Fibroblast of villous mesenchyme (primary cell): Measurements from ENCODE around the gene WDR70. TPM values are rescaled to one million over a fixed set of nuclear protein-coding genes. Genes with fewer than 3 reads are reported as not detected.

Experiments
- DNase-seq: peaks from one replicate; pipeline ENCODE4 v3.0.0-alpha.2; 2010; ENCODE audit warnings: low read depth
- H3K4me3 ChIP-seq: 2 replicates; pipeline ENCODE4 v1.5.1; 2011; ENCODE audit warnings: low read depth, mild to moderate bottlenecking, low read length
- total RNA-seq: library from RNA; depleted of rRNA; stranded (reverse); fragments of >200 nt; gene quantifications from 2 replicates; pipeline ENCODE4 v1.2.3, GENCODE V29; 2012
- TF ChIP-seq, protein P1 (sequence below): IDR thresholded peaks from 2 replicates; pipeline ENCODE4 v1.5.1; 2012; ENCODE audit warnings: low read depth, mild to moderate bottlenecking, low read length; ENCODE audit not compliant: insufficient read depth

WDR70 gene
- total RNA-seq, 1 donor, result 29.4 TPM

DNA sequence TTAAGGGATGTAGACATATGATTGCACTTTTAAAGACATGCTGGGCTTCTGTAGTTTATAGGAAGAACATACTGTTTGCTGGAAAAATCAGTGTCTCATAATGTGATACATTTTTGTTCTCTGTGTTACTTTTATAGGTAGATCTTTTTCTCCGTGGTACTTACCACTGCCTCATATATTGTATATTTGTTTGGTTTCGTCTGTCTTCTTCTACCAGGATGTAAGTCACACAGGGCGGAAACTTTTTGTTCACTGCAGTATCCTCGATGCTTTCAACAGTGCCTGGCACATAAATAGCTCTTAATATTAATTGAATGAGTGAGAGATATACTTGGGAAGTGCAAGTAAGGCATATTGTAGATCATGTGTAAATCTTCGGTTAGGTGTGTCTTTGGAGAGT lies 325.3 kb downstream of the WDR70 start:
- no peak for DNase-seq
- TF ChIP-seq, protein P1, sequence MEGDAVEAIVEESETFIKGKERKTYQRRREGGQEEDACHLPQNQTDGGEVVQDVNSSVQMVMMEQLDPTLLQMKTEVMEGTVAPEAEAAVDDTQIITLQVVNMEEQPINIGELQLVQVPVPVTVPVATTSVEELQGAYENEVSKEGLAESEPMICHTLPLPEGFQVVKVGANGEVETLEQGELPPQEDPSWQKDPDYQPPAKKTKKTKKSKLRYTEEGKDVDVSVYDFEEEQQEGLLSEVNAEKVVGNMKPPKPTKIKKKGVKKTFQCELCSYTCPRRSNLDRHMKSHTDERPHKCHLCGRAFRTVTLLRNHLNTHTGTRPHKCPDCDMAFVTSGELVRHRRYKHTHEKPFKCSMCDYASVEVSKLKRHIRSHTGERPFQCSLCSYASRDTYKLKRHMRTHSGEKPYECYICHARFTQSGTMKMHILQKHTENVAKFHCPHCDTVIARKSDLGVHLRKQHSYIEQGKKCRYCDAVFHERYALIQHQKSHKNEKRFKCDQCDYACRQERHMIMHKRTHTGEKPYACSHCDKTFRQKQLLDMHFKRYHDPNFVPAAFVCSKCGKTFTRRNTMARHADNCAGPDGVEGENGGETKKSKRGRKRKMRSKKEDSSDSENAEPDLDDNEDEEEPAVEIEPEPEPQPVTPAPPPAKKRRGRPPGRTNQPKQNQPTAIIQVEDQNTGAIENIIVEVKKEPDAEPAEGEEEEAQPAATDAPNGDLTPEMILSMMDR, result no peak
- no peak overlapping the region for H3K4me3 ChIP-seq

DNA sequence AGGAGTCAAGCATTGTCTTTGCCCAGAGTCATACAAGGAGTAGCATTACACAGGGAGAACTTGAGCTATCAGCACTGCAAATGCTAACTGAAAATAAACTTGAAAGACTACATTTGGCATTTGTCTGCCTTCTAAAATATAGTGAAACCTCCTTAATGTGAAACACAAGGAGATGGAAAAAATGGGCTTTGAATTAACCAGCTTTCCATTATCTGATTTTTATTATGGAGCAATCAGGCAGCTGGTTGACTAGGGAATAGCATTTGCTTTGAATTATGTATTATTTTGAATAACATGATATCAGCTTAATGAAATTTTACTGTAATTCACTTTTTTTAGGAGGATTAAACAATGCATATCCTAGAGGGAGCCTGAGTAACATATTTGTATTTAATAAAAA lies 329.9 kb downstream of the WDR70 start:
- no peak overlapping the region for H3K4me3 ChIP-seq
- TF ChIP-seq, protein P1, result no peak
- DNase-seq, result no peak

DNA sequence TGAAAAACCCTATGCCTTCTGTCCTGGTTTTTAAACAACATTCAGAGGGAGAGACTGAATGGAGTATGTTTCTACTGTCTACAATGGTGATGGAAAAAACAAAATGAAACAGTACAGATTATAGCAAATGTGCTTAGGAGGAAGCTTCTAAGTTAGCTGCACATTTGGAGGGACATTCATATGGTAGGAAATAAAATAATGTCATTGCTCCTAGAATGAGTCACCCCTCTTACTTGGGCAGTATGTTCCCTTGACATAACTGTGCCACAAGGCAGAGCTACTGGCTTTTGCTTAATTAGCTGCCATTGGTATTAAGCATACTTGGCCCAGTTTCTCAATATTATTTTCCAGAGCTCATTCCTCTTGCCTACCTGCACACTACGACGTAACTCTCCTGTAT lies 331.8 kb downstream of the WDR70 start:
- DNase-seq, result no peak
- H3K4me3 ChIP-seq, result no peak overlapping the region
- TF ChIP-seq, protein P1, result no peak

DNA sequence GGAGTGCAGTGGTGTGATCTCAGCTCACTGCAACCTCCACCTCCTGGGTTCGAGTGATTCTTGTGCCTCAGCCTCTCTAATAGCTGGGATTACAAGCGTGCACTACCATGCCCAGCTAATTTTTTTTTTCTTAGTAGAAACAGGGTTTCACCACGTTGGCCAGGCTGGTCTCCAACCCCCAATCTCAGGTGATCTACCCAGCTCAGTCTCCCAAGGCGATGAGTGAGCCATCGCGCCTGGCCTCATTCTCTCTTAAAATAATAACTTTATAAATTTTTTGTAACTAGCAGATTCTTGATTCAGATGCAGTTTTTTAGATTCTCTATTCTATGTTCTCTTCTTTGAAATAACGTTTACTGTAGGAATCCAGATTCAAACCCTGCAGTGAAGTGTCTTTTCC lies 333.6 kb downstream of the WDR70 start:
- no peak for DNase-seq
- TF ChIP-seq, protein P1, result no peak

GRCh38 chr5:37714756-37715155 lies 335.6 kb downstream of the WDR70 start:
- H3K4me3 ChIP-seq, result no peak overlapping the region
- DNase-seq, result no peak
- TF ChIP-seq, protein P1, result no peak

More for the DNA sequence above, 333.6 kb downstream of the WDR70 start:
- no peak overlapping the region for H3K4me3 ChIP-seq

- TF ChIP-seq, protein P1, result no peak
- H3K4me3 ChIP-seq, result no peak overlapping the region
- no peak for DNase-seq
Observed at GRCh38 chr5:37715361-37715760, 336.2 kb downstream of the WDR70 start.

DNA sequence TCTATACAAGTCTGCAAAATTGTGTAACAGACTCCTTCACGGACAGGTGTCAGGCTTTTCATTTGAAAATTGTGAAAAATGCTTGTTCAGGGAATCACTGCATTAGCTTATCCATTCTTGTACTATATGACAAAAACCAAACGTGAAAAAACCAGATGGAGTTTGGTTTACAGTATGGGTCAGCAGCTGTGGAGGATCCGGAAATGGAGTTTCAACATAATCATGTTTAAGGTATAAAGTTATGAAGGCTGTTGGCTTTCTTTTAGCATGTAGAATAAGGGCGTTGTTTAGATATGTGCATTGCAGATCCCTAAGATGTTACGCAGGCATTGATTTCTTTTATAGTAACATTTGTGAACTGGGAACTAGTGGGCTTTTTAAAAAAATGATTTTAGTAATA lies 336.9 kb downstream of the WDR70 start:
- H3K4me3 ChIP-seq, result no peak overlapping the region
- TF ChIP-seq, protein P1, result no peak
- peak; percentile 88 for DNase-seq
